LHCN-M2 (cell line): Measurements from ENCODE around the gene IDI1. TPM values are rescaled to one million over a fixed set of nuclear protein-coding genes. Genes with fewer than 3 reads are reported as not detected.

Experiments used
- DNase-seq: peaks from one replicate; pipeline ENCODE4 v3.0.0-alpha.2; 2012; ENCODE audit warnings: low read depth
- total RNA-seq: library from RNA; depleted of rRNA; stranded (reverse); fragments of >200 nt; gene quantifications from 2 replicates; pipeline ENCODE4 v1.2.3, GENCODE V29; 2014; rRNA removed

Gene IDI1
- total RNA-seq, 1 experiment from 2014 or later, result 65.2 TPM

- DNase-seq, result no peak
Observed at GRCh38 chr10:994836-995558, 53.9 kb downstream of the IDI1 start.

GRCh38 chr10:992871-993270, 56.0 kb downstream of the IDI1 start:
- DNase-seq, result no peak

- no peak for DNase-seq
Observed at GRCh38 chr10:992467-992866, 56.5 kb downstream of the IDI1 start.

- no peak for DNase-seq
Observed at GRCh38 chr10:990808-991207, 58.1 kb downstream of the IDI1 start.

Other genes with a start within 250 kb of the IDI1 start
- gene LARP4B, start 117.4 kb downstream of the IDI1 start, total RNA-seq, result 30.5 and 32.6 TPM in 2 replicates
- gene GTPBP4, start 60.7 kb downstream of the IDI1 start, total RNA-seq, result 50.1 and 57.2 TPM in 2 replicates
- gene IDI2, start 23.3 kb downstream of the IDI1 start, total RNA-seq, result not detected in 2 replicates
- 13.6 and 17.5 TPM in 2 replicates for gene WDR37, start 7.3 kb upstream of the IDI1 start, total RNA-seq